ENCODE measurements around the gene ZFPM1.
A peak's percentile ranks its signal among the peaks of the same experiment; 100 is the strongest.

The ZFPM1 gene

DNA sequence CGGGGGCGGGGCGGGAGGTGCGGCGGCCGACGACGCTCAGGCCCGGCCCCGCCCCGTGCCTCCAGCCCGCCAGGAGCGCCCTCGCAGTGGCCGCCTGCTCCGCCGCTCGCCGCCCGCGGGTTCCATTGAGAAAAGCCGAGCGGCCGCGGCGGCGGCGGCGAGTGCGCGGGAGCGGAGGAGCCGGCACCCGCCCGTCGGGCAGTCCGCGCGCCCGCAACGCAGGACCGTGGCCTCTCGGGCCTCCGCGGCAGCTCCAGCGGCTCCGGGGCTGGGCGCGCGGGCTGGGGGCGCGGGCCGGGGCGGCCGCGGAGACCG lies at the start of gene ZFPM1:
ZFPM1 (plus strand) TSS at position 64 of the 315 bp plus-strand sequence. CDS start 359 bp downstream, outside the sequence.
- no peak for TF ChIP-seq ZFX (IDR thresholded peaks at IDR 0.05; ENCODE audit: borderline replicate concordance)
- TF ChIP-seq, protein P1, sequence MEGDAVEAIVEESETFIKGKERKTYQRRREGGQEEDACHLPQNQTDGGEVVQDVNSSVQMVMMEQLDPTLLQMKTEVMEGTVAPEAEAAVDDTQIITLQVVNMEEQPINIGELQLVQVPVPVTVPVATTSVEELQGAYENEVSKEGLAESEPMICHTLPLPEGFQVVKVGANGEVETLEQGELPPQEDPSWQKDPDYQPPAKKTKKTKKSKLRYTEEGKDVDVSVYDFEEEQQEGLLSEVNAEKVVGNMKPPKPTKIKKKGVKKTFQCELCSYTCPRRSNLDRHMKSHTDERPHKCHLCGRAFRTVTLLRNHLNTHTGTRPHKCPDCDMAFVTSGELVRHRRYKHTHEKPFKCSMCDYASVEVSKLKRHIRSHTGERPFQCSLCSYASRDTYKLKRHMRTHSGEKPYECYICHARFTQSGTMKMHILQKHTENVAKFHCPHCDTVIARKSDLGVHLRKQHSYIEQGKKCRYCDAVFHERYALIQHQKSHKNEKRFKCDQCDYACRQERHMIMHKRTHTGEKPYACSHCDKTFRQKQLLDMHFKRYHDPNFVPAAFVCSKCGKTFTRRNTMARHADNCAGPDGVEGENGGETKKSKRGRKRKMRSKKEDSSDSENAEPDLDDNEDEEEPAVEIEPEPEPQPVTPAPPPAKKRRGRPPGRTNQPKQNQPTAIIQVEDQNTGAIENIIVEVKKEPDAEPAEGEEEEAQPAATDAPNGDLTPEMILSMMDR (IDR thresholded peaks at IDR 0.05): no peak
- peak within 1 kb of the TSS; percentile 96 for H3K27ac ChIP-seq

DNA sequence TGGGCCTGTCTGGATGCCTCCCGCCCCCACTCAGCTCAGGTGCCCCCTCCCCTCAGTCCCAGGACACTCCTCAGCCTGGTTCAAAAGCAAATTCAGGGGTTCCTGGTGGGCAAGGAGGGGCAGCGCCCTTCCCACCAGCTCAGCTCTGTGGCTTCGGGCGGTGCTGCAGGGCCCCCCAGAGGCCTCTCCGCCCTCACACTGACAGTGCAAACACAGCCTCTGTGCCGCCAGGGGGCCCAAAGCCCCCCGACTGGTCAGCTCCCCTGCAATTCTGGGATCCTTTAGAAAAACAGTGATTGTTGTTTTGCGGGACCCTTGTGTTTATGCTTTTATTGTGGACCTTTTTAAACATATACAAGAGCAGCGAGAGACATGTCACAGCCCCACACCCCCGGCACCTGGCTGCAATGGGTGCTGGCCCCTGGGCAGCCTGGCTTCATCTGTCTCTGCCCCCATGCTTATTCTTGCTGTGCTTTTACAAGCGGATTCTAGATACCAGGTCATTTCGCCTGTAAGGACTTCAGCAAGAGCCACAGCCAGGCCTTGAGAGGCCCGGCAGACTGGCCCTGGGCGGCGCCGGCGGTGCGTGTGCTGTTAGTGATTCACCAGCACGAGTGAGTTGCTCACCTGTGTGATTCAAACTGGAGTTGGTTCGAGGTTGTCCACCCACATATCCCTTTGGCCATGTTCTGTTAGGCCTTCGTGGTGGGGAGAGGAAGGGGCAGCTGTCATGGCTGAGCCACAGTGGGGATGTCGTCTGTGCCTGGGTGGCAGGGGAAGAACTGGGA lies 49.1 kb upstream of the ZFPM1 start:
- no peak for TF ChIP-seq ZFX (IDR thresholded peaks at IDR 0.05; ENCODE audit: borderline replicate concordance)
- TF ChIP-seq, protein P1 (IDR thresholded peaks at IDR 0.05): no peak
- no peak overlapping the region for H3K27ac ChIP-seq

DNA sequence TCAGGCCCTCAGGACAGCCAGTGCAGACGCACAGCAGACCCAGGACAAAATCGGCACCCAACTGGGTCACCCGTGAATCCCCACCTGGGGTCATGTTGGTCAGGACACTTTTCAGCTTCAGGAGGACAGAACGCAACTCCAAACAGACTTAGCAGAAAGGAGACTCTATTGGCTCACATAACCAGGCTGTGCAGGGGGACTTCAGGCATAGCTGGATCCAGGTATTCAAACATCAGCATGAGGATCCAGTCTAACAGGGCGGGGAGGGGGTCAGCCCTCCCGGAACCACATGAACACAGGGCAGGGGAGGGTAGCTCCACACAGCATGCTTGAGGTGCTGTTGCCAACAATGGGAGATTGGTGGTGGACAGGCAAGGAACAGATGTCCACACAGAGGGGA lies 48.3 kb upstream of the ZFPM1 start:
- H3K27ac ChIP-seq: no peak overlapping the region
- TF ChIP-seq ZFX (IDR thresholded peaks at IDR 0.05; ENCODE audit: borderline replicate concordance): no peak
- TF ChIP-seq, protein P1 (IDR thresholded peaks at IDR 0.05): no peak

DNA sequence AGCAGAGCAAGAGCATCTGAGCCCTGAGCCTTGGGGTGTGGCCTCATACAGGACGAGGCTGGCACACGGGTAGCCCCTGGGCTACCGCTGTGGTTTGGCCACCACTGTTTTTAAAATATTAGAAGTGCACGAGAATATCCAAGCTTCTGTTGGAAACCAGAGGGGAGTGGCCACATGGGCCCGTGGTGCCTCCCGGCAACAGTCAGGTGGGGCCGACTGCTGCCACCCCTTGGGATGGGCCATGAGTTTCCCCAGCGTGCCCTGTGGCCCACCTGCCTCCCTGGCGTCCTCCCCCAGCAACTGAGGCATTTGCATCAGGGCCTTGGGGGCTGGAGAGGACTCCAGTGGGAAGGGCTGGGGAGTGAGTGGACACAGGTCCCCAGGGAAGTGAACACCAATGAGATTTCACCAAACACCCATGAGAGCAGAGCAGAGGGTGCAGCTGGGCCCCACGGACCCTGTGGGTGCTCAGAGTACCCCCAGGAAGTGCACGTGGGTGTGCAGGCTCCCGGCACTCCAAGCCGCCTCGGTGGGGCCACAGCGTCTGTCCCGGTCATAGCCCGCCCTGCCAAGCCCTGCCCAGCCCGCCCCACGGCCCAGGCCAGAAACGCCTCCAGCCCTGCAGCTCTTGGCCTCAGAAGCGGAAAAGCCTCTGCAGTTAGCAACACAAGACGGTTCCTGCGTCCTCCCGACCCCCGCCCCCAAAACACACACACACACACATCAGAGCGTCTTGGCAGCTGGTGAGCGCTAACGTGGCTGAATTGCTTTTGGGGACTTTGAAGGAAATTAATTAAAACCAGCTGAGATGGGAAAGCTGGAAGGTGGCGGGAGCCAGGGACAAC lies 47.6 kb upstream of the ZFPM1 start:
- TF ChIP-seq, protein P1 (IDR thresholded peaks at IDR 0.05): no peak
- no peak for TF ChIP-seq ZFX (IDR thresholded peaks at IDR 0.05; ENCODE audit: borderline replicate concordance)
- no peak overlapping the region for H3K27ac ChIP-seq

DNA sequence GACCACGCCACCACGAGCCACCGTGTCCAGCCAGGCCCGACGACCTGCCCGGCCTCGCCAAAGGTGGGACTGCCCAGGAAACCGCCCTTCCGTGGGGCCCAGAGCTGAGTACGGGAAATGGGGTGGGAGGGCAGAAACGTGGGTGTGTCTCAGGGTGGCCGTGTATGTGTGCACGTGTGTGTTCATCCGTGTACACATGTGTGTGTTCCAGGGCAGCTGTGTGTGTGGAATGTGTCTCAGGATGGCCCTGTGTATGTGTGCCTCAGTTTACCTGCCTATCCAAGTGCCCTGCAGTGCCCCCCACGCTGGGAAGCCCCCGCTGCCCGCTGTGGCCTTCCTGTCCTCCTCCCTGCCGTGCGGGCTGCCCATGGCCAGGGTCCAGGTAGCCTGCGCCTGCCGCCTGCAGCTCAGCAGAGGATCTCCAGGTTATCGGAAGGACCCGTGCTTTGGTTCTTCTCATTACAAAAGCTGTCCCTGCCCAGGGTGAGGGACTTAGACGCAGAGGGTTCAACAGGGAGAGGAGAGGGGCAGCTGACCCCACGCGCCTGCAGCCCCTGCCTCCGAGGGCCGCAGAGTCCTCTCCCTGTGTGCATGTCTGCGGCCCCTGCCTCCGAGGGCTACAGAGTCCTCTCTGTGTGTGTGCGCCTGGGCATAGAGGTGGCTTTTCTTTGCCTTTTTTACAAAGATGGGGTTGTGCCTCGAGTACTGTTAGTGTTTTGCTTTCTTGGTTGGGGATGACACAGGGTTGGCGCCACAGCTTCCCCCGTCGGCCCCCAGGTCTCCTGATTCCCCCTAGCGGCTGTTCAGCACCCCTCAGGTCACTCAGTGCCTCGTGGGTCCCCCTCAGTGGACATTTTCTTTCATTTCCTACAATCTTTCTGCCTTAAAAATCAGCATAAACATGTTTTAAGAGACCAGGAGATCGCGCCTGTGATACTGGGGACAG lies 46.7 kb upstream of the ZFPM1 start:
- H3K27ac ChIP-seq: no peak overlapping the region
- TF ChIP-seq, protein P1 (IDR thresholded peaks at IDR 0.05): peak; percentile 38
- TF ChIP-seq ZFX (IDR thresholded peaks at IDR 0.05; ENCODE audit: borderline replicate concordance): no peak

DNA sequence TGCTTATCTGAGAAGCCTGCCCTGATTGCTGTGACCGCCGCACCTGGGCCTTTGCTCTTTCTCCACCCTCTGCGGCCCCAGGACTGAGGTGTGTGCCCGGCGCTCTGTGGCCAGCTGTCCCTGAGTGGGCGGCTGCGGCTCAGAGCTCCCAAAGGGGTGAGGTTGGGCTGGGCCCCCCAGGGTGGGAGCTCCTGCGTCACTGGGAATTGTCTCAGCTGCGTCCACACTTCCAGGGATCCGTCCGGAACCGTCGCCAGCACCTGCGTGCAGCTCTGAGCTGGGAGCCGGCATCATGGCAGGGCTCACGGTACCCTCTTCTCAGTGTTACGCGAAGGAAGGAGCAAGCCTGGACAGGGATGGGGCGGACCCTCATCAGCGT lies 46.0 kb upstream of the ZFPM1 start:
- no peak for TF ChIP-seq ZFX (IDR thresholded peaks at IDR 0.05; ENCODE audit: borderline replicate concordance)
- TF ChIP-seq, protein P1 (IDR thresholded peaks at IDR 0.05): no peak
- no peak overlapping the region for H3K27ac ChIP-seq

Data from 22Rv1 (cell line).